Measurements from ENCODE around the gene IQSEC1. TPM values are rescaled to one million over a fixed set of nuclear protein-coding genes. Genes with fewer than 3 reads are reported as not detected.

Gene IQSEC1
- 12.7 and 19.4 TPM in 2 replicates for total RNA-seq (2012; rRNA removed)

DNA sequence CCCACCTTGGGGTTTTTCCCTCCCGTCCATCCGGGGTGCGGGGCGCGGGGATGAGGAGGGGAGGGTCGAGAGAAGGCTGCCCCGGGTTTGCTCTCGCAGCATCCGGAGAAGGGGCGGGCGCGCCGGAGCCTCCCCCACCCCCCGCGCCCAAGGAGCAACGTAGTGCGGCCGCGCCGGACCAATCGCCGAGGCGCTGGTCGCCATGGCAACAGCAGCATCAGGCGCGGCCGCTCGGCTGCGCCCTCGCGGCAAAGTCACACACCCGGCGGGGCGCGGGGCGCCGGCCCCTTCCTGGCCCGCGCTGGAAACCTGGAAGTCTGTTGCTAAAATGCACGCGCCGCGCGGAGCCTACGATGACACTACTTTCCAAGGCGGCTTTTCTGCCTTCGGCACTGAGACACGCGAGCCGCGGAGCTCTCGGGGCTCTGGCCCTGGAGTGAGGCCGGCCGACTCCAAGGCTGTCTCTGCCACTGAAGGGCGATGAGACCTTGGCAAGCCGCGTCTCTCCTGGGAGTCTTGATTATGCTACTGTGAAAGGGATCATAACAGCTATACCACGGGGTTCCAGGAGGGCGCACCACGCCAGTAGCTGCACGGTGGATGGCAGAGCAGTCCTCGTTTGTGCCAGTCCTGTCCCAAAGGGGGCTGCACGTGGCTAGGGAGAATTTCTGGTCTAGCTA, at the start of gene IQSEC1:
TSS of gene IQSEC1 (minus strand) at position 104 of the 680 bp plus-strand sequence. CDS start 415 bp downstream, outside the sequence.
- H3K9me3 ChIP-seq (replicated peaks; ENCODE audit: low read length) = no peaks in the 10 kb centered on the region
- H3K27me3 ChIP-seq (ENCODE audit: control insufficient read depth, insufficient read depth, low read length) = peaks cover 61% of the 10 kb centered on the region
- H3K4me2 ChIP-seq (ENCODE audit: low read length) = no peak within 1 kb of the TSS
- no peak within 1 kb of the TSS for H3K9ac ChIP-seq (ENCODE audit: low read depth, low read length)
- H3K4me1 ChIP-seq (ENCODE audit: control insufficient read depth, insufficient read depth, low read length) = no peaks in the 10 kb centered on the region
- no peak within 1 kb of the TSS for H3K4me3 ChIP-seq (ENCODE audit: low read length)
- H3K36me3 ChIP-seq (ENCODE audit: insufficient read depth, low read length) = no peaks in the 10 kb centered on the region

DNA sequence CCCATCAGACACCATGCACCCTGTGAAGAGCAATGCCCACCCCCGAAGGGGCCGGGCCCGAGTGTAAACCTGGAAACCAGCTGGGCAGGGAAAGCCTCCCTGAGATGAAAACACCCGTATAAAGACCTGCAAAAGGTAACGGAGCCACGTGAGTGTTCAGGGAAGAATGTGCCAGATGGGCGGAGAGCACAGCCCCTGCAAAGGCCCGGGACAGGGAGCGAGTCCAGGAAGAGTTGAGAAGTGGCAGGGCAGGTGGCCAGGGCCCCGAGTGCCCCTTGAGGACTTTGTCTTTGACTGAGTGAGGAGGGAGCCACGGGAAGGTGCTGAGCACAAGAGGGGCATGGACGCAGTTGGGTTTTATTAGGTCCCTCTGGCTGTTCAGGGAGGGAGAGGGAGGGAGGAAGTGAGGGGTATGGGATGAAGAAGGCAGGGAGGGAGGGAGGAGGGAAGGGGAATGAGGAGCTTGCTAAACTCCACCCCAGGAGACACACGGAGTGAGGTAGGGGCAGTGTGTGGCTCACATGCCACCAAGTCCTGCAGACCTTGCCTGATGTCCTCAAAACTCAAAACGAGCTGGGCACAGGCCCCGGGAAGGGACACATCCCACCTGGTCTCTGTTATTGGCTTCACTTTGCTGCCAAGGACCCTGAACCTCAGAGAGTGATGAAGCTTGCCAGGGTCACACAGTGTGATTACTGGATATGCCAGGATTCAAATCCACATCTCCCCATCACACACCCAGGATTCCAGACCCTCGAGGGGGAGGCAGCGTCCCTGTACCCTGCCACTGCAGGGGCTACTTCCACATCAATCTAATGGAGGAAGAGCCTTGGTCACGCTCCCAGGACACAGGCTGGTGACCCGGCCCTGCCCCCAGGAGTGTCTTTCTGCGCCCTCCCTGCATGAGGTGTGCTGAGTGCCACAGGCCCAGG, 49.1 kb upstream of the IQSEC1 start:
- Histone ChIP-seq H3K9ac (ENCODE audit: low read depth, low read length) (no peak overlapping the region), H3K36me3 (ENCODE audit: insufficient read depth, low read length) (no peaks in the 10 kb centered on the region), H3K9me3 (replicated peaks; ENCODE audit: low read length) (no peaks in the 10 kb centered on the region), H3K4me1 (ENCODE audit: control insufficient read depth, insufficient read depth, low read length) (no peaks in the 10 kb centered on the region), H3K4me2 (ENCODE audit: low read length) (no peak overlapping the region), H3K4me3 (ENCODE audit: low read length) (no peak overlapping the region), H3K27me3 (ENCODE audit: control insufficient read depth, insufficient read depth, low read length) (no peaks in the 10 kb centered on the region)

DNA sequence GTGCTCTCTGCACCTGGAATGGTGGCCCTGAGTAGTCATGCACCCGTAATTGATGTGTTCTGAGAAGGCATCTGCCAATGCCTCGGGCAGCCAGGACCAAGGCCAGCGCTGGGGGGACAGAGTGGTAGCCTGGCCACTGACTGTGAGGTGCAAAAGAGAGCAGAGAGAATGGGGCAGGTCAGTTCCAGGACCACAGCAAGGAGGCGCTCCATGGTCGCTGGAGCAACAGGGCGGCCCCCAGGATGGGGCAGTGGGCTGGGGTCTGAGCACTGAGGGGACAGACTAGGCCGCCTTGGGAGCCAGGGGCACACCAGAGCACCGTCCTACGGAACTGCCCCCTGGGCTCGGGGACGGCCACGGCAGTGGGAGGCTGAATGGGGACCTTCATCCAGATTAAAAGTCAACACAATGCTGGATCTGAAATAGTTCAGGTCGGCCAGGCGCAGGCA, 48.3 kb upstream of the IQSEC1 start:
- H3K36me3 ChIP-seq (ENCODE audit: insufficient read depth, low read length) = no peaks in the 10 kb centered on the region
- no peak overlapping the region for H3K4me2 ChIP-seq (ENCODE audit: low read length)
- H3K27me3 ChIP-seq (ENCODE audit: control insufficient read depth, insufficient read depth, low read length) = no peaks in the 10 kb centered on the region
- H3K9me3 ChIP-seq (replicated peaks; ENCODE audit: low read length) = no peaks in the 10 kb centered on the region
- H3K4me3 ChIP-seq (ENCODE audit: low read length) = no peak overlapping the region
- H3K4me1 ChIP-seq (ENCODE audit: control insufficient read depth, insufficient read depth, low read length) = no peaks in the 10 kb centered on the region
- H3K9ac ChIP-seq (ENCODE audit: low read depth, low read length) = no peak overlapping the region

DNA sequence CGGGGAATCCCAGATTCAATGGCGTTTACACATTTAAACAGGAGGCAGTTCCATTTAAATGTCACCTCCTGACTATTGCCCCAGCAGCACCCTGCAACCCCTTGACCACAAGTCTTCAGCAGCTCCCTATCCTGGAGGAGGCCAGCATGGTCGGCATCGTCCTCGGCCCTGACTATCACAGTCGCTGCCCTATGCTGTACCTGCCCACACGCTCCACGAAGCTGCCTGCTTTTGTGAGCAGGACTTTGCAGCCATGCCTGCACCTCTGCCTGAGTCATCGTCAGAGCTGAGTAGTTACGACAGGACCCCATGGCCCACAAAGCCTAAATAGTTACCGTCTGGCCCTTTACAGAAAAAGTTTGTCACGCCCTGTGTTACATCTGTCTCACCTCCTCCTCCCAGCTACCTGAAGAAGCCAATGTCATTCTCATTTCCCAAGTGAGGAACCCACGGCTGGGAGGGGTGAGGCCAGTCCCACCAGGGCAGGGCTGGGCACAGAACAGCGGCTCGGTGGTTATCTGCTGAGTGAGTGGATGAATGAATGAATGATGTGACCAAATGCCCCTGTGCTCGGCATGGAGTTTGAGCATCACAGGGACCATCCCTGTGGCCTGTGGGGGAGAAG, 47.8 kb upstream of the IQSEC1 start:
- no peaks in the 10 kb centered on the region for H3K9me3 ChIP-seq (replicated peaks; ENCODE audit: low read length)
- H3K4me2 ChIP-seq (ENCODE audit: low read length) = no peak overlapping the region
- H3K36me3 ChIP-seq (ENCODE audit: insufficient read depth, low read length) = no peaks in the 10 kb centered on the region
- no peak overlapping the region for H3K4me3 ChIP-seq (ENCODE audit: low read length)
- H3K4me1 ChIP-seq (ENCODE audit: control insufficient read depth, insufficient read depth, low read length) = no peaks in the 10 kb centered on the region
- H3K9ac ChIP-seq (ENCODE audit: low read depth, low read length) = no peak overlapping the region
- H3K27me3 ChIP-seq (ENCODE audit: control insufficient read depth, insufficient read depth, low read length) = no peaks in the 10 kb centered on the region

DNA sequence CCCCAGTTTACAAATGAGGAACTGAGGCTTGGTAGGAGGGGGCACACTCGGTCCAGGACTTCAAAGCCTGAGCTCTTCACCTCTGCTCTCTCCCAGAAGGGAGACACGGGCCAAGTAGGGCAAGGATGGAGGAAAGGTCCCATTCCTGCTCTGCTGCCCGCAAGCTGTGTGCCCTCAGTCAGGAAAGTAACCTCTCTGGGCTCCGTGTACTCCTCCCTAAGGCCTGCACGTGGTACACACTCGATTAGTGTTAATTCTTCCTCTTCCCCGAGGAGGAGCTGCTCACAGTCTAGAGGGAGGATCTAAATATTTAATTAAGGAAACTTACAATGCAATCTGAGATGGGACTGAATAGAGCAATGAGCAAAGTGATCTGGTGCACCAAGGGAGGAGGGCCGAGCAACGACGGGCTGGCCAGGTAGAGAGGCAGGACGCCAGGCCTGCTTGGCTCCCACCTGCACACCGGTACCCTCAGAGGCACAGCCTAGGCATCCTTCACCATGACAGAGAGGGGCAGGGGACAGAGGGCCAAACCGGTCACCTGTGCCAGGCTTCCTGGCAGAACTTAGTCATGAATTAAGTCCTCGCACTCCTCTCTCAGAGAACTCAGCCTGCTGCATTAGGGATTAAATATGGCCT, 47.2 kb upstream of the IQSEC1 start:
- Histone ChIP-seq H3K4me2 (ENCODE audit: low read length) (no peak overlapping the region), H3K4me3 (ENCODE audit: low read length) (no peak overlapping the region), H3K4me1 (ENCODE audit: control insufficient read depth, insufficient read depth, low read length) (no peaks in the 10 kb centered on the region), H3K9me3 (replicated peaks; ENCODE audit: low read length) (no peaks in the 10 kb centered on the region), H3K36me3 (ENCODE audit: insufficient read depth, low read length) (no peaks in the 10 kb centered on the region), H3K9ac (ENCODE audit: low read depth, low read length) (no peak overlapping the region), H3K27me3 (ENCODE audit: control insufficient read depth, insufficient read depth, low read length) (no peaks in the 10 kb centered on the region)

DNA sequence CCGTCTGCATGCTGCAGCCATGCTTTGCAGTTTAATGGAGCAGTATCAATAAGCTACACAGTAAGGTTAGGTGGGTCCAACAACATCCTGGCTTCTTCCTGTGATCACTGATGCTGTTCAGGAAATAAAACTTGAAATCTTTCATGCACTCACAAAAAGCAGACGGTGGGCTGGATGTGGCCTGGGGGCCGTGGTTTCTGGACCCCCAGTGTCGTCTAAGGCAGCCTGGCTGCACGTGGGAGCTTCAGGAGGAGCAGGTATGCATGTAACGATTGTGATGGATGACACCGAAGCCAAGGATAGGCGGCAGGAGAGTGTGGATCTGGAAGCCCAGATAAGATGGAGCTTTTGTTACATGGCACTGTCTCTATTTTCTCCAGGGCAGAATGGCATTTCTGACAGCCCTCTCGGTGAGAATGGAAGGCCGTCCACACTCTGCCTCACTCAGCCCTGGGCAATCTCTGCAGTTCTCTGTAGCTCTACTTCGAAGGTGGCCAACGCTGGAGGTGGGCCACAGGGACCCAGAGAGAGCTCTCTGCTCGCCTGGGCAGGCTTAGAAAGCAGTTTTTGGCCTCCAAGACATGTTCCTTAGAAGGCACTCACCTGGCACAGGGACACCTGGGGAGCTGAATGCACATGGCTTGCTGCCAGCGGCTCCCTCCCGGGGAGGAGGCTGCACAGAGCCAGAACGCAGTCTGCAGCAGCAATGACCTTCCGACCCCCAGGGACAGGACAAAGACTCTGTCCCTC, 46.4 kb upstream of the IQSEC1 start:
- no peak overlapping the region for H3K4me2 ChIP-seq (ENCODE audit: low read length)
- no peaks in the 10 kb centered on the region for H3K4me1 ChIP-seq (ENCODE audit: control insufficient read depth, insufficient read depth, low read length)
- H3K9ac ChIP-seq (ENCODE audit: low read depth, low read length) = no peak overlapping the region
- H3K36me3 ChIP-seq (ENCODE audit: insufficient read depth, low read length) = no peaks in the 10 kb centered on the region
- H3K9me3 ChIP-seq (replicated peaks; ENCODE audit: low read length) = no peaks in the 10 kb centered on the region
- H3K4me3 ChIP-seq (ENCODE audit: low read length) = no peak overlapping the region
- H3K27me3 ChIP-seq (ENCODE audit: control insufficient read depth, insufficient read depth, low read length) = peaks cover 3% of the 10 kb centered on the region

DNA sequence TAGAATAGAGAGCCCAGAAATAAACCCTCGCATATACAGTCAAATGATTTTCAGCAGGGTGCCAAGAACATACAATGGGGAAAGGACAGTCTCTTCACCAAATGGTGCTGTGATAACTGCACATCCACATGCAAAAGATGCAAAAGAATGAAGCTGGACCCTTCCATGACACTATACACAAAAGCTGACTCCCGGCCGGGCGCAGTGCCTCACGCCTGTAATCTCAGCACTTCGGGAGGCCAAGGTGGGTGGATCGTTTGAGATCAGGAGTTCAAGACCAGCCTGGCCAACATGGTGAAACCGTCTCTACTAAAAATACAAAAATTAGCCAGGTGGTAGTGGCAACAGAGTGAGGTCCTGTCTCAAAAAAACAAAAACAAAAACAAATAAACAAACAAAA, 43.2 kb upstream of the IQSEC1 start:
- H3K27me3 ChIP-seq (ENCODE audit: control insufficient read depth, insufficient read depth, low read length) = peaks cover 12% of the 10 kb centered on the region

DNA sequence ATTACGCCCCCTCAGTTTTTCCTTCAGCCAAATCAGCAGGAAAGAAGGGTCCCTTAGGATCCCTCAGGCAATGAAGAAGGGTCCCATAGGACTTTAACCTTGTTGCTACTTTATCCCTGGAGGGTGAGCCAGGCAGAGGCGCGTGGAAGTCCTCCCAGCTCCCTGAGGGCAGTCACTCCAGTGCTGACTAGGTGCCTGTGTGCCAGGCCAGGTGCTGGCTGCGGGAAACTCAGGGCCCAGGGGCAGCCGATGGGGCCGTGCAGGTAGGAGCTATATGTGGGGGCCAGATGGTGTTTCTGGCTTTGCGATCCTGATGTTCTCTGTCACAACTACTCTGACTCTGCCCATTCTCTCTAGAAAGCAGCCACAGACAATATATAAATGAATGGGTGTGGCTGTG, 42.8 kb upstream of the IQSEC1 start:
- Histone ChIP-seq H3K9ac (ENCODE audit: low read depth, low read length) (no peak overlapping the region), H3K4me1 (ENCODE audit: control insufficient read depth, insufficient read depth, low read length) (no peaks in the 10 kb centered on the region), H3K27me3 (ENCODE audit: control insufficient read depth, insufficient read depth, low read length) (peaks cover 17% of the 10 kb centered on the region), H3K4me2 (ENCODE audit: low read length) (no peak overlapping the region), H3K9me3 (replicated peaks; ENCODE audit: low read length) (no peaks in the 10 kb centered on the region), H3K4me3 (ENCODE audit: low read length) (no peak overlapping the region), H3K36me3 (ENCODE audit: insufficient read depth, low read length) (no peaks in the 10 kb centered on the region)

More for the DNA sequence above, 43.2 kb upstream of the IQSEC1 start:
- Histone ChIP-seq H3K4me2 (ENCODE audit: low read length) (no peak overlapping the region), H3K4me1 (ENCODE audit: control insufficient read depth, insufficient read depth, low read length) (no peaks in the 10 kb centered on the region), H3K4me3 (ENCODE audit: low read length) (no peak overlapping the region), H3K9me3 (replicated peaks; ENCODE audit: low read length) (no peaks in the 10 kb centered on the region), H3K36me3 (ENCODE audit: insufficient read depth, low read length) (no peaks in the 10 kb centered on the region), H3K9ac (ENCODE audit: low read depth, low read length) (no peak overlapping the region)

DNA sequence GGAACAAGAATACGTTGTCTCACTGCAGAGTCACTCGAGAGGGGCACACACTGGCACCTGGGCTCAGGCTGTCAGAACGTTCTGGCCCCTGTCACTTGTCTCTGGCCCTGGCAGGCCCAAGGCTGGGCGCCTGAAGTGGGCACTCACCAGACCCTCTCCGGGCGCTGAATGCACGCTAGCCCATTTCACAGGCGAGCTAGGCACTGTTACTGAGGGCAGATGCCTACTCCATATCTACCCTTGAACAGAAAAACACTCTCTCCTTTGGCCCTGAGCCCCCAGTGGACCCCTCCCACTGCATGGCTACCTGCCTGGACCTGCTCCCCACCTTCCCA, 42.3 kb upstream of the IQSEC1 start:
- Histone ChIP-seq H3K9ac (ENCODE audit: low read depth, low read length) (no peak overlapping the region), H3K4me2 (ENCODE audit: low read length) (no peak overlapping the region), H3K27me3 (ENCODE audit: control insufficient read depth, insufficient read depth, low read length) (peaks cover 20% of the 10 kb centered on the region), H3K9me3 (replicated peaks; ENCODE audit: low read length) (no peaks in the 10 kb centered on the region), H3K36me3 (ENCODE audit: insufficient read depth, low read length) (no peaks in the 10 kb centered on the region), H3K4me3 (ENCODE audit: low read length) (no peak overlapping the region), H3K4me1 (ENCODE audit: control insufficient read depth, insufficient read depth, low read length) (no peaks in the 10 kb centered on the region)

DNA sequence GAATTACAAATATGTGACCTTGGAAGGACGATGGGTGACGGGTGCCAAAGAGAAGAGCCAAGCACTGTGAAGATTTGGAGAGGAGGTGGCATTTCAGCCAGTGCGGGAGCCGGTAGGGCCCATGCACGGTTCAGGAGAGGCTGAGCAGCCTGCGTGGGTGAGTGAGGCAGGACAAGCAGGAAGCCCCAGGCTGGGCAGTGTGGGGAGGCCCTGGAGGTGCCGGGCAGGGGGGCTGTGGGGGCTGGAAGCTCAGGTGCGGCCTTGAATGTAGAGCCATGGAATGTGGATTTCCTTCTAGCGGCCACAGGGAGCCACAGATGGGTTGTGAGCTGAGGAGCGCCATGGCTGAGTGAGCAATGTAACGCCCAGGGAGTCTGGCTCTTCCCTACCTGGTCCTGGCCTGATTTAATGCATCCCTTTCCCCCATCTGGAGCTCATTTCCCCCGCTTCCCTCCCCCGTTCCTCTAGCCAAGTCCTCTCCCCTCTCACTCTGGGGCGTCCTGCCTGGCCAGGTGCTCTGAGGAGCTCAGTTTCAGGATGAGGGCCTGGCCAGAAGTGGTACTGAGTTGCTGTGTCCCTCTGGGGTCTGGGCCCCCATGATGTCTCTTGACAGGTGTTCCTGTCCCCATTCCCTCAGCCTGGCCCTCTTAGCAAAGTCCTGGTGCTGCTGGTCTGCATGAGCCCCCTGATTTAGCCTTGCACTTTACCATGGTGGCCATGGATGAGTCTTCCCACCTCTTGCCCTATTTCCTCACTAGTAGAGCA, 41.8 kb upstream of the IQSEC1 start:
- Histone ChIP-seq H3K36me3 (ENCODE audit: insufficient read depth, low read length) (no peaks in the 10 kb centered on the region), H3K4me1 (ENCODE audit: control insufficient read depth, insufficient read depth, low read length) (no peaks in the 10 kb centered on the region), H3K4me2 (ENCODE audit: low read length) (no peak overlapping the region), H3K27me3 (ENCODE audit: control insufficient read depth, insufficient read depth, low read length) (peaks cover 20% of the 10 kb centered on the region), H3K9ac (ENCODE audit: low read depth, low read length) (no peak overlapping the region), H3K9me3 (replicated peaks; ENCODE audit: low read length) (no peaks in the 10 kb centered on the region), H3K4me3 (ENCODE audit: low read length) (no peak overlapping the region)
